ENCODE measurements around the gene DIS3L.

The DIS3L gene

GRCh38 chr15:66269326-66270090 lies 23.9 kb upstream of the DIS3L start:
- H3K79me2 ChIP-seq: no peaks in the 10 kb centered on the region
- H3K4me1 ChIP-seq: no peaks in the 10 kb centered on the region
- no peak overlapping the region for H2AFZ ChIP-seq
- H3K27me3 ChIP-seq (ENCODE audit: control insufficient read depth, insufficient read depth, low read length): no peaks in the 10 kb centered on the region
- TF ChIP-seq CTCF (IDR thresholded peaks at IDR 0.05): no peak
- no peaks in the 10 kb centered on the region for H3K9me3 ChIP-seq (ENCODE audit: control insufficient read depth, low read length)
- H3K36me3 ChIP-seq (ENCODE audit: control insufficient read depth, insufficient read depth, low read length): no peaks in the 10 kb centered on the region
- H3K4me2 ChIP-seq (ENCODE audit: low read length): no peak overlapping the region
- no peak overlapping the region for H3K9ac ChIP-seq
- no peak overlapping the region for H3K4me3 ChIP-seq (ENCODE audit: low read depth, low read length)
- no peak overlapping the region for H3K27ac ChIP-seq

GRCh38 chr15:66270932-66271331 lies 22.4 kb upstream of the DIS3L start:
- Histone ChIP-seq H3K27me3 (ENCODE audit: control insufficient read depth, insufficient read depth, low read length) (no peaks in the 10 kb centered on the region), H3K4me3 (ENCODE audit: low read depth, low read length) (no peak overlapping the region), H3K27ac (no peak overlapping the region), H3K4me2 (ENCODE audit: low read length) (no peak overlapping the region), H3K79me2 (no peaks in the 10 kb centered on the region), H3K9me3 (ENCODE audit: control insufficient read depth, low read length) (no peaks in the 10 kb centered on the region), H3K4me1 (no peaks in the 10 kb centered on the region), H3K9ac (no peak overlapping the region), H3K36me3 (ENCODE audit: control insufficient read depth, insufficient read depth, low read length) (no peaks in the 10 kb centered on the region), H2AFZ (no peak overlapping the region)
- no peak for TF ChIP-seq CTCF (IDR thresholded peaks at IDR 0.05)

GRCh38 chr15:66275352-66275751 lies 18.0 kb upstream of the DIS3L start:
- no peak overlapping the region for H3K27ac ChIP-seq
- H3K4me3 ChIP-seq (ENCODE audit: low read depth, low read length): no peak overlapping the region
- no peaks in the 10 kb centered on the region for H3K79me2 ChIP-seq
- H3K9me3 ChIP-seq (ENCODE audit: control insufficient read depth, low read length): no peaks in the 10 kb centered on the region
- no peaks in the 10 kb centered on the region for H3K4me1 ChIP-seq
- no peaks in the 10 kb centered on the region for H3K36me3 ChIP-seq (ENCODE audit: control insufficient read depth, insufficient read depth, low read length)
- TF ChIP-seq CTCF (IDR thresholded peaks at IDR 0.05): no peak
- H3K9ac ChIP-seq: no peak overlapping the region
- no peaks in the 10 kb centered on the region for H3K27me3 ChIP-seq (ENCODE audit: control insufficient read depth, insufficient read depth, low read length)
- no peak overlapping the region for H2AFZ ChIP-seq
- no peak overlapping the region for H3K4me2 ChIP-seq (ENCODE audit: low read length)

- TF ChIP-seq CTCF (IDR thresholded peaks at IDR 0.05): no peak
Observed at GRCh38 chr15:66276546-66276945, 16.8 kb upstream of the DIS3L start.

GRCh38 chr15:66278056-66278455 lies 15.3 kb upstream of the DIS3L start:
- Histone ChIP-seq H3K4me1 (no peaks in the 10 kb centered on the region), H2AFZ (no peak overlapping the region), H3K4me3 (ENCODE audit: low read depth, low read length) (no peak overlapping the region), H3K36me3 (ENCODE audit: control insufficient read depth, insufficient read depth, low read length) (no peaks in the 10 kb centered on the region), H3K9me3 (ENCODE audit: control insufficient read depth, low read length) (no peaks in the 10 kb centered on the region), H3K4me2 (ENCODE audit: low read length) (no peak overlapping the region), H3K27me3 (ENCODE audit: control insufficient read depth, insufficient read depth, low read length) (no peaks in the 10 kb centered on the region), H3K9ac (no peak overlapping the region), H3K27ac (no peak overlapping the region), H3K79me2 (no peaks in the 10 kb centered on the region)
- TF ChIP-seq CTCF (IDR thresholded peaks at IDR 0.05): no peak

More at GRCh38 chr15:66276546-66276945, 16.8 kb upstream of the DIS3L start:
- Histone ChIP-seq H3K79me2 (no peaks in the 10 kb centered on the region), H3K27ac (no peak overlapping the region), H2AFZ (no peak overlapping the region), H3K27me3 (ENCODE audit: control insufficient read depth, insufficient read depth, low read length) (no peaks in the 10 kb centered on the region), H3K36me3 (ENCODE audit: control insufficient read depth, insufficient read depth, low read length) (no peaks in the 10 kb centered on the region), H3K4me1 (no peaks in the 10 kb centered on the region), H3K9me3 (ENCODE audit: control insufficient read depth, low read length) (no peaks in the 10 kb centered on the region), H3K4me2 (ENCODE audit: low read length) (no peak overlapping the region), H3K4me3 (ENCODE audit: low read depth, low read length) (no peak overlapping the region), H3K9ac (no peak overlapping the region)

All from parathyroid adenoma (tissue), 2 donors.